ENCODE results near the gene KSR2.

DNA sequence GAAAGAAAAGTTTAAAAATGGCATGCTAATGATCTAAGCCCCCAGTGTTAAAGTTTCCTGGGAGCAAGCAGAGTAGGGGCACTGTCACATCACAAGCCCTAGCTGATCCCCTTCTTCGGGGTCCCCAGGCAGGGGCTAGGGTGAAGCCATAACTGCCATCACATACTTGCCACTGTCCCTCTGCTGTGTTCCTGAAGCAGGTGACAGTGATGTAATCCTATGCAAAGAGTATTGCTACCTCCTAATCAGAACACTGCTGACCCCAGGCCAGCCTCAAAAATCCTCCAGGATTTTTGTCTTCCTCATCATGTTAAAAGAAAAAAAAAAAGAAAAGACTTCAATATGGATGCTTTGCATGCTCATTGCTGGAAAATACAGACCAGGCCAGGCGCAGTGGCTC is 46.5 kb upstream of the KSR2 start:
- no peak for TF ChIP-seq CTCF (IDR thresholded peaks at IDR 0.05; ENCODE audit: low read depth, low read length, poor library complexity, severe bottlenecking)
- TF ChIP-seq EZH2phosphoT487 (IDR thresholded peaks at IDR 0.05; ENCODE audit: borderline replicate concordance, low read length): no peak
